H1 (cell line): ENCODE results near the gene CUBN. TPM values are rescaled to one million over a fixed set of nuclear protein-coding genes. Genes with fewer than 3 reads are reported as not detected.

Experiments
- CTCF ChIA-PET: fragments of 300-600 bp; sonication (Branson Sonifier 250); formaldehyde crosslinking; loops from one replicate; lab custom pipeline; 2021; ENCODE audit not compliant: partially characterized antibody; lab: Charles Lee
- POLR2A ChIA-PET: fragments of 300-600 bp; sonication (Branson Sonifier 250); formaldehyde crosslinking; loops from one replicate; lab custom pipeline; 2021; ENCODE audit warnings: inconsistent platforms; ENCODE audit not compliant: partially characterized antibody; lab: Charles Lee
- DNase-seq, 2 experiments: peaks; one replicate each; pipeline versions ENCODE4 v3.0.0 to v3.0.0-alpha.2; 2010 to 2022; ENCODE audit warnings: low spot score in 2 of 2, low read depth in 1 of 2, mixed read lengths in 1 of 2
- FAIRE-seq: peaks from 2 replicates; lab custom pipeline; 2011; peaks lifted over from hg19 to GRCh38; lab: Jason Lieb, UNC
- H2AFZ ChIP-seq: 2 replicates; pipeline ENCODE4 v1.8.1; 2012; ENCODE audit warnings: low read length, inconsistent platforms
- H2AK5ac ChIP-seq: 2 replicates; pipeline ENCODE4 v1.6.1; 2013; ENCODE audit warnings: low read depth, low read length
- H2BK120ac ChIP-seq: replicated peaks from 2 replicates; pipeline ENCODE3; 2013; ENCODE audit warnings: low read depth, low read length, inconsistent platforms
- H2BK12ac ChIP-seq: 2 replicates; pipeline ENCODE4 v1.6.1; 2013; ENCODE audit warnings: low read depth, low read length
- H2BK15ac ChIP-seq: 2 replicates; pipeline ENCODE4 v1.6.1; 2013; ENCODE audit warnings: low read length
- H2BK20ac ChIP-seq: 2 replicates; pipeline ENCODE4 v1.6.1; 2013; ENCODE audit warnings: low read length
- H2BK5ac ChIP-seq: 2 replicates; pipeline ENCODE4 v1.6.1; 2013; ENCODE audit warnings: low read depth, low read length
- H3K14ac ChIP-seq: 2 replicates; pipeline ENCODE4 v1.6.1; 2013; ENCODE audit warnings: inconsistent platforms; ENCODE audit not compliant: insufficient read length
- H3K18ac ChIP-seq: 2 replicates; pipeline ENCODE4 v1.6.1; 2013; ENCODE audit warnings: low read length; ENCODE audit errors: extremely low read depth
- H3K23ac ChIP-seq: 2 replicates; pipeline ENCODE4 v1.6.1; 2013; ENCODE audit warnings: inconsistent platforms; ENCODE audit not compliant: insufficient read length
- H3K23me2 ChIP-seq: 2 replicates; pipeline ENCODE4 v1.6.1; 2013; ENCODE audit warnings: low read depth, low read length
- H3K27ac ChIP-seq: 2 replicates; pipeline ENCODE4 v1.6.1; 2011; ENCODE audit warnings: low read depth, low read length, inconsistent platforms
- H3K27me3 ChIP-seq, 4 experiments: replicated peaks in 1 of 4; 1 replicate in 1 of 4; 2 replicates in 3 of 4; pipeline versions ENCODE4 v1.6.1 to v1.8.1; 2011 to 2013; ENCODE audit warnings: low read length in 3 of 4, mild to moderate bottlenecking in 3 of 4, inconsistent platforms in 2 of 4, mixed read lengths in 2 of 4, moderate library complexity in 1 of 4; ENCODE audit not compliant: control insufficient read depth in 3 of 4, insufficient read depth in 3 of 4; ENCODE audit errors: extremely low read depth in 1 of 4
- H3K36me3 ChIP-seq, 4 experiments: 2 replicates each; pipeline versions ENCODE4 v1.6.1 to v1.8.1; 2011 to 2013; ENCODE audit warnings: mild to moderate bottlenecking in 4 of 4, low read length in 3 of 4, moderate library complexity in 2 of 4, control low read depth in 1 of 4, inconsistent platforms in 1 of 4; ENCODE audit not compliant: insufficient read depth in 4 of 4, control insufficient read depth in 2 of 4
- H3K4ac ChIP-seq: replicated peaks from 2 replicates; pipeline ENCODE3; 2013; ENCODE audit warnings: low read length, low read depth, mixed read lengths, inconsistent platforms; ENCODE audit not compliant: insufficient read length
- H3K4me1 ChIP-seq, 4 experiments: replicated peaks in 1 of 4; 1 replicate in 1 of 4; 2 replicates in 3 of 4; pipeline versions ENCODE4 v1.6.1 to v1.8.1; 2011 to 2013; ENCODE audit warnings: low read length in 3 of 4, inconsistent platforms in 2 of 4, mixed read lengths in 1 of 4; ENCODE audit not compliant: insufficient read depth in 4 of 4, control insufficient read depth in 3 of 4
- H3K4me2 ChIP-seq, 2 experiments: 2 replicates each; pipeline versions ENCODE4 v1.6.1 to v1.8.1; 2011 to 2013; ENCODE audit warnings: low read depth in 2 of 2, low read length in 2 of 2, control low read depth in 1 of 2, inconsistent platforms in 1 of 2, mild to moderate bottlenecking in 1 of 2; ENCODE audit not compliant: insufficient read depth in 1 of 2
- H3K4me3 ChIP-seq, 4 experiments: fragments of 200-600, 300-600 bp in 1 of 4; sonication (generic), shearing (Covaris generic), sonication (Bioruptor Twin) in 1 of 4; 2 replicates each; pipeline versions ENCODE4 v1.5.1 to v1.8.1; 2011 to 2016; ENCODE audit warnings: low read length in 4 of 4, low read depth in 3 of 4, control low read depth in 2 of 4, inconsistent platforms in 2 of 4, mild to moderate bottlenecking in 2 of 4, mixed read lengths in 1 of 4, moderate library complexity in 1 of 4; ENCODE audit not compliant: insufficient read depth in 2 of 4; ENCODE audit errors: extremely low read depth in 1 of 4
- H3K56ac ChIP-seq: replicated peaks from 2 replicates; pipeline ENCODE3; 2013; ENCODE audit warnings: low read depth, mild to moderate bottlenecking, mixed read lengths, low read length, inconsistent platforms; ENCODE audit not compliant: insufficient read length
- H3K79me1 ChIP-seq: 2 replicates; pipeline ENCODE4 v1.6.1; 2013; ENCODE audit warnings: low read depth, low read length, control low read depth
- H3K79me2 ChIP-seq, 2 experiments: 2 replicates each; pipeline versions ENCODE4 v1.6.1 to v1.8.1; 2012 to 2013; ENCODE audit warnings: low read length in 2 of 2, mild to moderate bottlenecking in 2 of 2, inconsistent platforms in 1 of 2; ENCODE audit not compliant: insufficient read depth in 2 of 2, control insufficient read depth in 1 of 2
- H3K9ac ChIP-seq, 4 experiments: replicated peaks in 1 of 4; 1 replicate in 1 of 4; 2 replicates in 3 of 4; pipeline versions ENCODE4 v1.6.1 to v1.8.1; 2011 to 2013; ENCODE audit warnings: low read depth in 3 of 4, low read length in 3 of 4, control low read depth in 2 of 4, mild to moderate bottlenecking in 2 of 4, moderate library complexity in 2 of 4, inconsistent platforms in 1 of 4; ENCODE audit errors: extremely low read depth in 1 of 4
- H3K9me3 ChIP-seq, 2 experiments: 2 replicates each; pipeline versions ENCODE4 v1.6.1 to v1.8.1; 2012 to 2013; ENCODE audit warnings: mild to moderate bottlenecking in 2 of 2, moderate library complexity in 2 of 2, control low read depth in 1 of 2, inconsistent platforms in 1 of 2, low read depth in 1 of 2, low read length in 1 of 2, mixed read lengths in 1 of 2; ENCODE audit not compliant: insufficient read depth in 2 of 2
- H4K20me1 ChIP-seq, 2 experiments: replicated peaks in 1 of 2; 2 replicates each; pipeline versions ENCODE3 to v1.8.1; 2011 to 2013; ENCODE audit warnings: inconsistent platforms in 2 of 2, low read length in 2 of 2, mild to moderate bottlenecking in 1 of 2; ENCODE audit not compliant: insufficient read depth in 2 of 2, control insufficient read depth in 1 of 2
- H4K5ac ChIP-seq: 2 replicates; pipeline ENCODE4 v1.6.1; 2013; ENCODE audit warnings: low read length, low read depth, mixed read lengths, inconsistent platforms; ENCODE audit not compliant: insufficient read length
- H4K8ac ChIP-seq: 2 replicates; pipeline ENCODE4 v1.8.0; 2013; ENCODE audit warnings: mild to moderate bottlenecking, moderate library complexity, low read length, inconsistent platforms; ENCODE audit not compliant: insufficient read depth; ENCODE audit errors: extremely low read depth
- H4K91ac ChIP-seq: replicated peaks from 2 replicates; pipeline ENCODE3; 2013; ENCODE audit warnings: low read length, mixed read lengths, inconsistent platforms; ENCODE audit not compliant: insufficient read length
- BRCA1 ChIP-seq: IDR thresholded peaks from 2 replicates; pipeline ENCODE4 v1.6.1; 2012; ENCODE audit warnings: low read depth, low read length, improper control_type of control experiment
- CHD1 ChIP-seq: IDR thresholded peaks from 2 replicates; pipeline ENCODE4 v1.6.1; 2012; ENCODE audit warnings: low read depth, low read length, improper control_type of control experiment
- KDM4A ChIP-seq: IDR thresholded peaks from one replicate; pipeline ENCODE4 v1.7.1; 2012; ENCODE audit warnings: low read depth, mild to moderate bottlenecking, moderate library complexity, low read length, inconsistent platforms; ENCODE audit not compliant: severe bottlenecking
- WGBS, 2 experiments: shearing (Covaris generic) in 1 of 2; methylation state at CpG; one replicate each; pipeline versions ENCODE4 v1.1.6 to v1.1.7; 2013 to 2015; ENCODE audit warnings: low lambda C conversion rate in 2 of 2, mixed read lengths in 2 of 2, inconsistent platforms in 1 of 2, low coverage in 1 of 2, missing lambda C conversion rate in 1 of 2; ENCODE audit not compliant: insufficient replicate concordance in 2 of 2, insufficient coverage in 1 of 2, insufficient read length in 1 of 2; ENCODE audit errors: extremely low coverage in 1 of 2, missing lambda C conversion rate in 1 of 2; 5-methylcytosine and 5-hydroxymethylcytosine counted together
- polyA plus RNA-seq, 7 experiments: library from polyadenylated mRNA; depleted of rRNA in 3 of 7; stranded (reverse) in 5 of 7; unstranded in 2 of 7; fragments of >200 nt in 5 of 7; fragments of 200-250 nt in 2 of 7; gene quantifications; 1 replicate in 5 of 7; 2 replicates in 1 of 7; 4 replicates in 1 of 7; pipeline versions ENCODE4 v1.2.1 to v1.2.3, GENCODE V29; 2011 to 2013; ENCODE audit warnings: missing spikeins in 2 of 7, mixed read lengths in 2 of 7
- total RNA-seq: library from RNA; stranded (reverse); fragmentation: NEBNext Ultra II Directional; extraction: Animal tissue kit (Norgen Biotek cat#: 25700); gene quantifications from 2 replicates; pipeline ENCODE4 v1.2.1, GENCODE V29; 2021

Gene CUBN
- total and polyA plus RNA-seq, 2 of the 8 experiments (the other 6 are each of a cell fraction or from before 2014, with no cell fraction given): 0.04 to 0.08 TPM

GRCh38 chr10:16930540-16930939 is 199.1 kb downstream of the CUBN start:
- Histone ChIP-seq H3K9ac (no peak overlapping the region), H4K8ac (no peak overlapping the region), H3K36me3 (no peaks in the 10 kb centered on the region), H2BK5ac (no peak overlapping the region), H2BK15ac (no peak overlapping the region), H3K27ac (no peak overlapping the region), H3K9me3 (no peaks in the 10 kb centered on the region), H2BK20ac (no peak overlapping the region), H4K20me1 (no peaks in the 10 kb centered on the region), H3K18ac (no peak overlapping the region), H4K5ac (no peak overlapping the region), H3K14ac (no peak overlapping the region), H3K79me2 (no peaks in the 10 kb centered on the region), H3K79me1 (no peaks in the 10 kb centered on the region), H3K27me3 (no peaks in the 10 kb centered on the region; a peak in 1 of 7 replicates), H3K4me2 (no peak overlapping the region), H2AK5ac (no peak overlapping the region), H3K56ac (no peak overlapping the region), H4K91ac (no peak overlapping the region), H3K23ac (no peak overlapping the region), H2BK120ac (no peak overlapping the region), H3K4ac (no peak overlapping the region), H3K4me1 (peaks cover 0 to 3% (median 0%) of the 10 kb centered on the region in 4 experiments; a peak in 3 of 7 replicates), H2BK12ac (no peak overlapping the region), H3K23me2 (no peaks in the 10 kb centered on the region), H3K4me3 (no peak overlapping the region), H2AFZ (no peak overlapping the region)
- FAIRE-seq: no peak
- no peak for TF ChIP-seq CHD1
- no peak for TF ChIP-seq KDM4A
- no peak for TF ChIP-seq BRCA1
- no peak for DNase-seq
- CTCF ChIA-PET: no interaction called here
- POLR2A ChIA-PET: no interaction called here
- WGBS, 2 experiments: 93% methylated on average over 2 of the region's 2 CpGs; no CpG with 5 or more reads in 1 of the 2 experiments
